Coronary artery (tissue), 2 donors: ENCODE data around the gene DCAF8L1.
"Not testable (repeated sequence)": the region's sequence is repeated elsewhere in the genome, so short reads cannot be mapped to it uniquely, and the experiment has no call there.

ENCODE experiments used
- DNase-seq: peaks from one replicate; pipeline ENCODE4 v3.0.0-alpha.2; 2017; ENCODE audit warnings: low spot score
- H3K27ac ChIP-seq, 2 donors: fragments of 200-600 bp; sonication (generic); one replicate each; pipeline ENCODE4 v1.5.1; 2016 to 2019
- H3K4me3 ChIP-seq: fragments of 200-600 bp; sonication (generic); 2 replicates; pipeline ENCODE4 v1.5.1; 2016; ENCODE audit warnings: mild to moderate bottlenecking, moderate library complexity
- CTCF ChIP-seq: fragments of 200-600 bp; sonication (generic); IDR thresholded peaks from one replicate; pipeline ENCODE4 v1.5.1; 2019; ENCODE audit warnings: antibody characterized with exemption

DCAF8L1 gene

GRCh38 chrX:27996132-27996531 lies 14.9 kb upstream of the DCAF8L1 start:
- no peak overlapping the region for H3K4me3 ChIP-seq
- no peak for DNase-seq
- TF ChIP-seq CTCF, result no peak
- H3K27ac ChIP-seq, result no peak overlapping the region

GRCh38 chrX:27995611-27996010 lies 14.4 kb upstream of the DCAF8L1 start:
- DNase-seq, result no peak
- no peak for TF ChIP-seq CTCF
- Histone ChIP-seq H3K4me3 (no peak overlapping the region), H3K27ac (no peak overlapping the region)

- no peak for TF ChIP-seq CTCF
- Histone ChIP-seq H3K27ac (no peak overlapping the region), H3K4me3 (no peak overlapping the region)
- no peak for DNase-seq
Measured at GRCh38 chrX:27987862-27988646, 6.8 kb upstream of the DCAF8L1 start.

- H3K4me3 ChIP-seq, DNase-seq, H3K27ac ChIP-seq: not testable (repeated sequence)
Measured at GRCh38 chrX:27976934-27977333, 4.3 kb downstream of the DCAF8L1 start.

- no peak for TF ChIP-seq CTCF
- DNase-seq, result no peak
- Histone ChIP-seq H3K27ac (no peak overlapping the region), H3K4me3 (no peak overlapping the region)
Measured at GRCh38 chrX:27976284-27976683, 5.0 kb downstream of the DCAF8L1 start.

- TF ChIP-seq CTCF, result no peak
- no peak overlapping the region for H3K4me3 ChIP-seq
- no peak for DNase-seq
- H3K27ac ChIP-seq, result no peak overlapping the region
Measured at GRCh38 chrX:27968878-27969277, 12.4 kb downstream of the DCAF8L1 start.

GRCh38 chrX:27968352-27968751 lies 12.9 kb downstream of the DCAF8L1 start:
- DNase-seq, result no peak
- H3K27ac ChIP-seq, result no peak overlapping the region
- TF ChIP-seq CTCF, result no peak
- no peak overlapping the region for H3K4me3 ChIP-seq
